ENCODE results near the gene COMMD1.

- TF ChIP-seq CTCF (IDR thresholded peaks at IDR 0.05; ENCODE audit: borderline replicate concordance, extremely low read depth, low read length, poor library complexity, severe bottlenecking) (no peak), EZH2 (IDR thresholded peaks at IDR 0.05; ENCODE audit: borderline replicate concordance, low read depth, low read length, severe bottlenecking) (no peak)
These were observed 21.3 kb downstream of the COMMD1 start for GRCh38 chr2:61926531-61927477.
